Kidney (tissue), 14 donors: Measurements from ENCODE around the gene DTNB. TPM values are rescaled to one million over a fixed set of nuclear protein-coding genes. Genes with fewer than 3 reads are reported as not detected.

Source experiments
- DNase-seq, 5 donors: peaks; one replicate each; pipeline ENCODE4 v3.0.0-alpha.2; 2013 to 2020
- FAIRE-seq: peaks from 2 replicates; lab custom pipeline; 2012; peaks lifted over from hg19 to GRCh38; lab: Jason Lieb, UNC
- H3K27ac ChIP-seq, 2 donors: one replicate each; pipeline ENCODE4 v1.7.0; 2013; ENCODE audit warnings: low read depth in 2 of 2, low read length in 2 of 2, inconsistent platforms in 1 of 2
- H3K27me3 ChIP-seq: one replicate; pipeline ENCODE4 v1.7.1; 2013; ENCODE audit warnings: low read length, inconsistent platforms; ENCODE audit not compliant: control insufficient read depth, insufficient read depth
- H3K36me3 ChIP-seq, 3 donors: one replicate each; pipeline versions ENCODE4 v1.7.0 to v1.7.1; 2013; ENCODE audit warnings: low read length in 3 of 3, control low read depth in 1 of 3, inconsistent platforms in 1 of 3; ENCODE audit not compliant: insufficient read depth in 3 of 3, control insufficient read depth in 2 of 3
- H3K4me1 ChIP-seq, 3 donors: one replicate each; pipeline versions ENCODE4 v1.7.0 to v1.7.1; 2013; ENCODE audit warnings: low read length in 3 of 3, inconsistent platforms in 1 of 3, low read depth in 1 of 3; ENCODE audit not compliant: control insufficient read depth in 2 of 3, insufficient read depth in 2 of 3
- H3K4me3 ChIP-seq, 3 donors: one replicate each; pipeline versions ENCODE4 v1.7.0 to v1.8.1; 2013; ENCODE audit warnings: low read length in 3 of 3, control low read depth in 1 of 3, inconsistent platforms in 1 of 3
- H3K9ac ChIP-seq, 3 donors: one replicate each; pipeline versions ENCODE4 v1.7.0 to v1.7.1; 2013; ENCODE audit warnings: low read length in 3 of 3, control low read depth in 1 of 3, inconsistent platforms in 1 of 3
- H3K9me3 ChIP-seq, 3 donors: one replicate each; pipeline versions ENCODE4 v1.7.0 to v1.7.1; 2013; ENCODE audit warnings: low read length in 3 of 3, control low read depth in 1 of 3, inconsistent platforms in 1 of 3; ENCODE audit not compliant: control insufficient read depth in 2 of 3, insufficient read depth in 1 of 3
- intact Hi-C: fragments of 100-400 bp; cut with DNase I; formaldehyde crosslinking; loops from one replicate; pipeline ENCODE4 v1.11.1; 2022
- polyA plus RNA-seq: library from polyadenylated mRNA; stranded (reverse); fragments of 350-450 nt; fragmentation: Illumina TruSeq; extraction: RNeasy Lipid Tissue Mini Kit (QIAGEN cat#74804); gene quantifications from one replicate; pipeline ENCODE4 v1.2.3, GENCODE V29; 2014; ENCODE audit warnings: low read depth, low replicate concordance; ENCODE audit not compliant: insufficient read depth
- total RNA-seq: library from RNA; stranded (reverse); fragmentation: NEBNext Ultra II Directional; extraction: Animal tissue kit (Norgen Biotek cat#: 25700); gene quantifications from one replicate; pipeline ENCODE4 v1.2.1, GENCODE V29; 2021
- TF ChIP-seq, protein P1 (sequence below): IDR thresholded peaks from 3 replicates; pipeline ENCODE4 v1.5.1; 2012; ENCODE audit warnings: mild to moderate bottlenecking, moderate library complexity, borderline replicate concordance; ENCODE audit not compliant: insufficient read depth; ENCODE audit errors: extremely low read depth
- donor health status: control.
- donor health status: control.
- donor health status: control.
- donor health status: control.
- donor health status: control.
- donor health status: DM: yes; HTN: yes; CAD: no.
- donor health status: Normal renal cell carcinoma (clear cell type).

The DTNB gene
- total and polyA plus RNA-seq, 2 donors from 2014 or later, result 23.0 to 28.1 TPM

DNA sequence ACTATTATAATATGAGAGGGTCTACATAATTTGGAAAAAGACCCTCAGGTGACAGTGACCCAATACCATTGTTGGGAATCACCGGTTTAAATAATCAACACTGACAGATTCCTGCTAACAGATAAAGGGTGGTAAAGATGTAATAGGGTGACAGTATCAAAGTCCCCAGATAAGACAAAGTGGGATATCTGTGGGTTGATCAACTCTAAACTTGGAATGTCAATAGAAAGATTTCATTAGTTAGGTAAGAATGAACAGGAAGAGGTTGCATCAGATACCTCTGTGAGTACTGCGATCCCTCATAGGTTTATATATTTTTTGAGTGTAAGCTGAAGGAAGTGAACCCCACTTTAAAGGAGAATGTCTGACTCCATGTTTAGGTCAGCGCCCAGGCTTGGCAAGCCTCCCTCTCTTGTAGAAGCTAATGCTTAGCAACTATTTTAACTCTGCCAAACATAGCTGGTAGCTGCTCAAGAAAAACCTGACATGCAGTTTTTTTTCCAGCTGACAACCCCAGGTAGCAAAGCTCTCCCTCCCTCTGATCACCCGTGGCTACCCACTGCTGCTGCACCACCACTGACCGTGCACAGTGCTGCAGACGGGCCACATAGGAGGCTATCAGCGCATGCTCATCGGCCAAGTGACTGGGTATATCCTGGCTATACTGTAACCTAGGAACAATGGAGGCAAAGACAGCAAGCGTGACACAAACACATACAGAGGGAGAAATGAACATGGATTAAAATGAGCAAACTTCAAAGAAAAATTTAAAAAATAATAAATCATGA, 218.4 kb downstream of the DTNB start:
- TF ChIP-seq, protein P1, sequence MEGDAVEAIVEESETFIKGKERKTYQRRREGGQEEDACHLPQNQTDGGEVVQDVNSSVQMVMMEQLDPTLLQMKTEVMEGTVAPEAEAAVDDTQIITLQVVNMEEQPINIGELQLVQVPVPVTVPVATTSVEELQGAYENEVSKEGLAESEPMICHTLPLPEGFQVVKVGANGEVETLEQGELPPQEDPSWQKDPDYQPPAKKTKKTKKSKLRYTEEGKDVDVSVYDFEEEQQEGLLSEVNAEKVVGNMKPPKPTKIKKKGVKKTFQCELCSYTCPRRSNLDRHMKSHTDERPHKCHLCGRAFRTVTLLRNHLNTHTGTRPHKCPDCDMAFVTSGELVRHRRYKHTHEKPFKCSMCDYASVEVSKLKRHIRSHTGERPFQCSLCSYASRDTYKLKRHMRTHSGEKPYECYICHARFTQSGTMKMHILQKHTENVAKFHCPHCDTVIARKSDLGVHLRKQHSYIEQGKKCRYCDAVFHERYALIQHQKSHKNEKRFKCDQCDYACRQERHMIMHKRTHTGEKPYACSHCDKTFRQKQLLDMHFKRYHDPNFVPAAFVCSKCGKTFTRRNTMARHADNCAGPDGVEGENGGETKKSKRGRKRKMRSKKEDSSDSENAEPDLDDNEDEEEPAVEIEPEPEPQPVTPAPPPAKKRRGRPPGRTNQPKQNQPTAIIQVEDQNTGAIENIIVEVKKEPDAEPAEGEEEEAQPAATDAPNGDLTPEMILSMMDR, result no peak
- Histone ChIP-seq H3K9ac (no peak overlapping the region), H3K4me3 (no peak overlapping the region), H3K27ac (no peak overlapping the region), H3K27me3 (no peaks in the 10 kb centered on the region), H3K9me3 (no peaks in the 10 kb centered on the region), H3K4me1 (no peaks in the 10 kb centered on the region), H3K36me3 (no peaks in the 10 kb centered on the region)
- no peak for DNase-seq
- no peak for FAIRE-seq
- intact Hi-C loops, result no loop called here

DNA sequence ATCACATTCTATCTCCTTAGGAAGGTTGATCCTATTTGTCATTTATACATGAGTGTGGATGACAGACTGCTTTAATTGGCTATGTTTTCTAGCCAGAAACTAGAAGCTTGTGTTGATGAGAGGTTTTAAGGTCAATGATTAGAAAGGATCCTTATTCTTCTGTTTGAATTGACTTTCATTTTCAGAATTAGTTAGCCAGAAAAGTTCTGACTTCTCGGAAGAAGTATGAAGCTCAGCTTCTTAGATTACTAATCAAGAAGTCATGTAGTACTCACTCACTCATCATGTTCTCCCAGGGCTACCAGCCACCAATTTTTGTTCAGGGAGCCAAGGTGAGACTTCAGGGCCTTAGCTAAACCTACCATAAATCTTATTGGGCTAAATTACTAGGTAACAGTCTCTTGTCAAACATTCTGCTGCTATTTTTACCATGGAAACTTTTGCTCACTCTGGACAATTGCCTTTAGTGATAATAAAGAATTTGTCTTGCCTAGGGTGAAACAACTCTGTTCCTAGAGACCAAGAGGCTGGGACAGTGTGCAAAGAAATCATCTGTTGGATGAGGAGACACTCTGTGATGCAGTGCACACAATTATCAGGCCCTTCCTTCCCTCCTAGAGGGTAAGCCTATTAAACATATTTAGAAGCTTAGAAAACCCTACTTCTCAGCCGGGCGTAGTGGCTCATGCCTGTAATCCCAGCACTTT, 220.0 kb downstream of the DTNB start:
- TF ChIP-seq, protein P1, result no peak
- Histone ChIP-seq H3K9ac (no peak overlapping the region), H3K4me3 (no peak overlapping the region), H3K36me3 (no peaks in the 10 kb centered on the region), H3K4me1 (no peaks in the 10 kb centered on the region), H3K27ac (no peak overlapping the region), H3K27me3 (no peaks in the 10 kb centered on the region), H3K9me3 (no peaks in the 10 kb centered on the region)
- DNase-seq (no peak), FAIRE-seq (no peak)
- intact Hi-C loops, result no loop called here

DNA sequence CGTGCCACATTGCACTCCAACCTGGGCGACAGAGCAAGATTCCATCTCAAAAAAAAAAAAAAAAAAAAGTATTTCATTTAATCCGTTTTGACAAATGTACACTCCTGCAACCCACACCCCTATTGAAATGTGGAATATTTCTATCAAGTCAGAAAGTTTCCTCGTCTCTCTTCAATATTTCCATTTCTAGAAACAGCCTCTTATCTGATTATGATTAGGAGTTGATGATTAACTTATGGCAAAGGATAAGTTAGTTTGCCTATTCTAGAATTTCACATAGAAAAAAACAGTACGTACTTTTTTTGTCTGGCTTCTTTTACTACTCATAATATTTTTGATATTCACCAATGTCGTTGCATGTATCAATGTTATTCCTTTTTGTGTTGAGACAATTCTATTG, 224.6 kb downstream of the DTNB start:
- H3K4me1 ChIP-seq, result no peaks in the 10 kb centered on the region
- no peaks in the 10 kb centered on the region for H3K36me3 ChIP-seq
- TF ChIP-seq, protein P1, result no peak
- H3K27me3 ChIP-seq, result no peaks in the 10 kb centered on the region
- H3K4me3 ChIP-seq, result no peak overlapping the region
- FAIRE-seq (no peak), DNase-seq (no peak)
- H3K9ac ChIP-seq, result no peak overlapping the region
- intact Hi-C loops, result no loop called here
- H3K27ac ChIP-seq, result no peak overlapping the region
- H3K9me3 ChIP-seq, result no peaks in the 10 kb centered on the region
